ENCODE data around the gene SWI5. TPM values are rescaled to one million over a fixed set of nuclear protein-coding genes. Genes with fewer than 3 reads are reported as not detected.

The SWI5 gene
- total and polyA plus RNA-seq, 2 donors (not counting 1 experiment from before 2014, with no cell fraction given) = 35.7 to 46.7 TPM

GRCh38 chr9:128231638-128232527, 44.2 kb upstream of the SWI5 start:
- no peak overlapping the region for H3K9ac ChIP-seq (ENCODE audit: insufficient read depth, low read length)
- H3K9me3 ChIP-seq (ENCODE audit: control insufficient read depth, insufficient read depth, low read depth, low read length) = no peaks in the 10 kb centered on the region
- no peak overlapping the region for H3K4me2 ChIP-seq (ENCODE audit: extremely low read depth, insufficient read depth, low read length)
- no peaks in the 10 kb centered on the region for H3K27me3 ChIP-seq (ENCODE audit: control insufficient read depth, insufficient read depth, low read length)
- TF ChIP-seq CTCF (conservative IDR thresholded peaks at IDR 0.05 in 1 of 2, IDR thresholded peaks at IDR 0.05 in 1 of 2; ENCODE audit: low read depth in 1 of 2, low read length in 2 of 2) (no peak), EZH2 (IDR thresholded peaks at IDR 0.05; ENCODE audit: low read length, missing control alignments) (no peak)
- H4K20me1 ChIP-seq (ENCODE audit: control insufficient read depth, extremely low read depth, insufficient read depth, low read length) = no peaks in the 10 kb centered on the region
- no peak for DNase-seq (ENCODE audit: low read depth in 2 of 2)
- no peak overlapping the region for H3K4me3 ChIP-seq (replicated peaks in 1 of 4; ENCODE audit: control extremely low read depth in 1 of 4, insufficient read depth in 1 of 4, low read depth in 3 of 4, low read length in 4 of 4)
- no peaks in the 10 kb centered on the region for H3K36me3 ChIP-seq (ENCODE audit: control insufficient read depth, insufficient read depth, low read length)
- H3K27ac ChIP-seq (ENCODE audit: insufficient read depth, low read length) = no peak overlapping the region
- H2AFZ ChIP-seq (ENCODE audit: low read length) = no peak overlapping the region
- H3K4me1 ChIP-seq (ENCODE audit: control insufficient read depth, extremely low read depth, insufficient read depth, low read length) = no peaks in the 10 kb centered on the region
- no peaks in the 10 kb centered on the region for H3K79me2 ChIP-seq (ENCODE audit: control insufficient read depth, insufficient read depth, low read length)

- TF ChIP-seq EZH2 (IDR thresholded peaks at IDR 0.05; ENCODE audit: low read length, missing control alignments) (no peak), CTCF (conservative IDR thresholded peaks at IDR 0.05 in 1 of 2, IDR thresholded peaks at IDR 0.05 in 1 of 2; ENCODE audit: low read depth in 1 of 2, low read length in 2 of 2) (no peak)
- Histone ChIP-seq H3K4me3 (replicated peaks in 1 of 4; ENCODE audit: control extremely low read depth in 1 of 4, insufficient read depth in 1 of 4, low read depth in 3 of 4, low read length in 4 of 4) (no peak overlapping the region), H2AFZ (ENCODE audit: low read length) (no peak overlapping the region), H3K4me1 (ENCODE audit: control insufficient read depth, extremely low read depth, insufficient read depth, low read length) (no peaks in the 10 kb centered on the region), H3K36me3 (ENCODE audit: control insufficient read depth, insufficient read depth, low read length) (no peaks in the 10 kb centered on the region), H3K4me2 (ENCODE audit: extremely low read depth, insufficient read depth, low read length) (no peak overlapping the region), H4K20me1 (ENCODE audit: control insufficient read depth, extremely low read depth, insufficient read depth, low read length) (no peaks in the 10 kb centered on the region), H3K9ac (ENCODE audit: insufficient read depth, low read length) (no peak overlapping the region), H3K27ac (ENCODE audit: insufficient read depth, low read length) (no peak overlapping the region), H3K79me2 (ENCODE audit: control insufficient read depth, insufficient read depth, low read length) (no peaks in the 10 kb centered on the region), H3K27me3 (ENCODE audit: control insufficient read depth, insufficient read depth, low read length) (no peaks in the 10 kb centered on the region), H3K9me3 (ENCODE audit: control insufficient read depth, insufficient read depth, low read depth, low read length) (no peaks in the 10 kb centered on the region)
- no peak for DNase-seq (ENCODE audit: low read depth in 2 of 2)
Observed at GRCh38 chr9:128232528-128233428, 43.3 kb upstream of the SWI5 start.

- Histone ChIP-seq H2AFZ (ENCODE audit: low read length) (no peak overlapping the region), H3K4me3 (replicated peaks in 1 of 4; ENCODE audit: control extremely low read depth in 1 of 4, insufficient read depth in 1 of 4, low read depth in 3 of 4, low read length in 4 of 4) (no peak overlapping the region), H4K20me1 (ENCODE audit: control insufficient read depth, extremely low read depth, insufficient read depth, low read length) (no peaks in the 10 kb centered on the region), H3K4me1 (ENCODE audit: control insufficient read depth, extremely low read depth, insufficient read depth, low read length) (no peaks in the 10 kb centered on the region), H3K9me3 (ENCODE audit: control insufficient read depth, insufficient read depth, low read depth, low read length) (no peaks in the 10 kb centered on the region), H3K79me2 (ENCODE audit: control insufficient read depth, insufficient read depth, low read length) (no peaks in the 10 kb centered on the region), H3K27me3 (ENCODE audit: control insufficient read depth, insufficient read depth, low read length) (no peaks in the 10 kb centered on the region), H3K4me2 (ENCODE audit: extremely low read depth, insufficient read depth, low read length) (no peak overlapping the region), H3K9ac (ENCODE audit: insufficient read depth, low read length) (no peak overlapping the region), H3K36me3 (ENCODE audit: control insufficient read depth, insufficient read depth, low read length) (no peaks in the 10 kb centered on the region), H3K27ac (ENCODE audit: insufficient read depth, low read length) (no peak overlapping the region)
- TF ChIP-seq EZH2 (IDR thresholded peaks at IDR 0.05; ENCODE audit: low read length, missing control alignments) (no peak), CTCF (conservative IDR thresholded peaks at IDR 0.05 in 1 of 2, IDR thresholded peaks at IDR 0.05 in 1 of 2; ENCODE audit: low read depth in 1 of 2, low read length in 2 of 2) (no peak)
- DNase-seq (ENCODE audit: low read depth in 2 of 2) = no peak
Observed at GRCh38 chr9:128233817-128234406, 42.2 kb upstream of the SWI5 start.
